HG02763 (cell line): ENCODE results near the gene SLBP.

Source experiments
- ATAC-seq: cut with Tn5 transposase; IDR thresholded peaks from one replicate; pipeline ENCODE4 v1.9.1; 2021; ENCODE audit warnings: mild to moderate bottlenecking, moderate library complexity; ENCODE audit not compliant: unreplicated experiment

The SLBP gene

DNA sequence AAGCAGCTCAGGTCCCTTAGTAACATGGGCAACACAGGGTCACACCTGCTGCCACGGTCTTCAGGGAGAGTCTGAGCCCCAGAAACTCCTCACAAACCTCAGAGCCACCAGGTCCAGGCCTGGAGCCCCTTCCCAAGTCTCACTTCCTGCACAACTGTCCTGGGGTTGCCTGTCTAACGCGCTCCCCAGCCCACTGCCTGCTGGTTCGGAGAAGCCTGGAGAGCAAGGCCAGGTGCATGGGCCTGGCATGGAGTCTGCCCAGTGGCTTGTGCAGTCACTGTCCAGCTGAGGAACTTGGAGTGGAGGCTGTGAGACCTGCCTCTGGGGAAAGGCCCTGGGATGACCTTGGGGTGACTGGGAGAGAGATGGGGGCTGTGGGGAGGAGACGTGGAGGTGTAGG, 56.0 kb downstream of the SLBP start:
- ATAC-seq = no peak

DNA sequence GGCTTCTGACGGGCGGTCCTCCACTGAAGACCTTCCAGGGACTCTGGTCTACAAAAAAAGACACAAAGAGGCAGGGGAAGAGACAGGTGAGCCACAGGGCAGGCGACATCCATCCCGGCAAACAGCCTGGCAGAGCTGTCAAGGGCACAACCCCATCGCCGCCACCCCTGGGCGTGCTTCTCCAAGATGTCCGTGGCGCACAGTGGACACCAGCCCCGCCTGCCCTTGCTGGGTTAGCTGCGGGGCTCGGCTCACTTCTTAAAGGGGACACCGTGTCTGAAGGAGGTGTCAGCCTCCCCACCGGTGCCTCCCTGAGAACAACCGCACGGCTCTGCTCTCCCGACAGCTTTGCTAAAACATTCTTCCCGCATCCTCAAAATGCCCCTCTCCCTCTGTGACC, 56.4 kb downstream of the SLBP start:
- ATAC-seq = no peak

DNA sequence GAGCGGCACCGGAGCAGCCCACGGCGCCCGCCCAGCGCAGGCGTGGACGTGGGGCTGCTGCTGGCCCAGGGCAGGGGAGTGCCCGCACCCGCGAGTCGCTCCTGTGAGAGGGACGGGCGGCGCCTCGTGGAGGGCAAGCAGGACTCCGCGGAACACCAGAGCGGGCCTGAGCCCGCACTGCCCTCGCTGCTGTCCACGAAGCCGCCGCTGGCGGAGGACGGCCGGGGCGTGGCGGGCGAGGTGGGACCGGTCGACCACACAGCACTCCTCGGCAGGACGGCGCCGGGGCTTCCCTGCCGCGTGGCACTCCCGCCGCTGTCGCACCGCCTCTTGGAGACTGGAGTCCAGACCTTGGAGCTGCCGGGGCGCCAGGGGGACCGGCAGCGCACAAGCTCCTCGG, 57.0 kb downstream of the SLBP start:
- ATAC-seq = no peak

DNA sequence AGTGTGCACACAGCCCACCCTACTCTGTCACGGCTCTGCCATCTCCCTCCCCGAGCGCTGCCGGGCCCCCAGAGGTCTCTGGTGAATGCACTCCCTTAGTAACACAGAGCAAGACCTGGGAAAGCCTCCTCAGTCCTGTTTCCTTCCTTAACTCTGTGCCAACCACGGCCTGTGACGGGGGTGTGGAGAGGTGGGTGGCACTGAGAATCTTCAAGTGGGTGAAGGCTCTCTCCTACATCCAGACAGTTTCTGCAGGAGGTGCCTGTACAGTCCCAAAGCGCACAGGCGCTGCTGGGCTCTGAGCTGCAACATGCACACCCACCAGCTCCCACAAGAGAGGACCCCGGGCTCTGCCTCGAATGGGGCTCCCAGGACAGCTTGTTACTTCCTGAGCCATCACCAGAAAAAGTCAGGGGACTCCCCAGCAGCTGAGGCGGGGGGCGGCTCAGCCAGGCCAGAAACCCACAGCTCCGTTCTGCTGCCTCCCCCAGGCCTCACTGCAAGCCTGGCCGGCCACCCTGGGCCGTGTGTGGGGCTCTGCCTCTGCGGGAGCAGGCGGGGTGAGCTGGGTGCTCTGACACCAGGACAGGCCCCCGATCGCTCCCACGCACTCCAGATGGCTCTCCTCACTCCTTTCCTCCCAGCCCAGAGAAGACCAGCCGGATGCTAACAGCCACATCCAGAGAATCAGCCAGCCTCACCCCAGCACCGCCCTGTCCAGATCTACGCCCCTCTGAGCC, 57.7 kb downstream of the SLBP start:
- ATAC-seq = no peak

DNA sequence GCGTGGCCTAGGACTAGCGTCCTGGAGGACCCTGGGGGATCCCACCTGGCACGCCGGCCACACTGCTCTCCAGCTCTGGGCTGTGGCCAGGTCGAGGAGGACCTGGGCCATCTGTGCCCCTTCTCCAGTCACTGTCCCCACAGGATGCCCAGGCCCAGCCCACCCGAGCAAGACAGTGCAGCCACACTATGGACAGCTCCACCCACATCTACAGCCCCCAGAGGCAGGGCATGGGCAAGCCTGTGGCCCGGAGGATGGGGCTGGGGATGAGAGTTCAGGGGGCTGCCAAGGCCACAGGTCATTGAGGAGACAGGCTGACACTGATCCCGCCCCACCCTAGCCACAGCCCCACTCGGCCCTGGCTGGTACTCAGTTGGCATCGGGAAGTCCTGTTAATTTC, 58.3 kb downstream of the SLBP start:
- no peak for ATAC-seq

DNA sequence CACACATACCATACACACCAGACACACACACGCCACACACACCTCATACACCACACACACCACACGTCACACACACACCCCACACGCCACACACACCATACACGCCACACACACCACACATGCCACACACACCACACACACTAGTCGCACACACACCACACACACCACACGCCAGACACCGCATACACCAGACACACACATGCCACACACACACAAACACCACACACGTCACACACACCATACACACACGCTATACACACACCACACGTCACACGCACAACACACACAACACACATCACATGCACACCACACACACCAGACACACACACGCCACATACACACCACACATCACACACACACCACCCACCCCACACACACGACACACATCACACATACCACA, 60.0 kb downstream of the SLBP start:
- ATAC-seq = no peak

DNA sequence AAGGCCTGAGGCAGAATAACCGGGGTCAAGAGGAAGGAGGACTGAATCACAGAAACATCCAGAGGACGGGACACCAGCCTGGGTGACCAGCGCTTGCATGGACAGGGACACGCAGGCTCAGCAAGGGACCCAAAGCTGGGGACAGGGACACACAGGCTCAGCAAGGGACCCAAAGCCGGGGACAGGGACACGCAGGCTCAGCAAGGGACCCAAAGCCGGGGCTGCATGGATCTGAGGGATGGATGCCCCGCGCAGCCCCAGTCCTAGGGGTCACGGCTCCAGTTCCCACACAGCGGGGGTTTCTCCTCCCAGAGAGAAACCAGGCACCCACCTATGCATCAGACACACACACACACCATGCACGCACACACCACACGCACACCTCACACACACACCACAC, 60.5 kb downstream of the SLBP start:
- no peak for ATAC-seq

DNA sequence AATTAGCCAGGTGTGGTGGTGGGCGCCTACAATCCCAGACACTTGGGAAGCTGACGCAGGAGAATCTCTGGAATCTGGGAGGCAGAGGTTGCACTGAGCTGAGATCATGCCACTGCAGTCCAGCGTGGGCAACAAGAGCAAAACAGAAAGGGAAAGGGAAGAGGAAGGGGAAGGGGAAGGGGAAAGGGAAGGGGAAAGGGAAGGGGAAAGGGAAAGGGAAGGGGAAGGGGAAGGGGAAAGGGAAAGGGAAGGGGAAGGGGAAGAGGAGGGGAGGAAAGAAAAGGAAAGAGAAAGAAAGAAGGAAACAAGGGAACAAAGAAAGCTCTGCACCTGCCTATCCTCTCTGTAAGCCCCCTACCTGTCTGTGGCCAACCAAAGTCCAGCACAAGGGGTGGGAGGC, 63.2 kb downstream of the SLBP start:
- no peak for ATAC-seq

DNA sequence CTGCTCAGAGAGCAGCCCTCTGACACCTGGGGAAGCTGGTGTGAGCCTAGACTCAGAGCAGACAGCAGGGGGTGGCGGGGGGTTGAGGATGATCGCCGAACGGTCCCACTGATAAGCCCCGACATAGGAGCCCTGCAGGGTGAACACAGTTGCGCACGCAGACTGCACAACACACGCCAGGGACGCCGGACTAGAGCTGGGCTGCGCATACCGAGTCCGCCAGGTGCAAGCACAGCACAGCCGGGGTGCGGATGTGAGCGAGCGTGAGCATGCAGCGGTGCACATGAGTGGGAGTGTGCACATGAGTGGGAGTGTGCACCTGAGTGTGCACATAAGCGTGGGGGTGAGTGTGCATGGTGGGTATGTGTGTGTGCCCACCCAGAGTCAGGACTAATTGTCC, 64.7 kb downstream of the SLBP start:
- ATAC-seq = no peak

DNA sequence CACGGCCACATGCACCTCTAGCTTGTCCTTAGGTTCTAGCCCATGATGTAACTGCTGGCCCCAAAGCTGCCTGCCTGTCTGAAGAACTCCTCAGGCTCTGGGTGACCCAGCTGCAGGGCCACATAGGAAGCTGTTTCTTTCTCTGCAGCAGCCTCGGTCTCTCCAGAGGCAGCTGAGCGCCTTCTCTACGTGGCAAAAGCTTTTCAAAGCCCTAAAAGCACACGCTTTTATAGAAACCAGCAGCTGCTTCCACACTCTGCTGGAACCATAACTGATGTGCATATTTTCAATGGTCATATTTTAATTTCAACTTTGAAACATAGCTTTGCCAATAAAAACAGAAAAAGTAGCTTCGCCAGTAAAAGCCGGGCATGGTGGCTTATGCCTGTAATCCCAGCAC, 65.4 kb downstream of the SLBP start:
- no peak for ATAC-seq

DNA sequence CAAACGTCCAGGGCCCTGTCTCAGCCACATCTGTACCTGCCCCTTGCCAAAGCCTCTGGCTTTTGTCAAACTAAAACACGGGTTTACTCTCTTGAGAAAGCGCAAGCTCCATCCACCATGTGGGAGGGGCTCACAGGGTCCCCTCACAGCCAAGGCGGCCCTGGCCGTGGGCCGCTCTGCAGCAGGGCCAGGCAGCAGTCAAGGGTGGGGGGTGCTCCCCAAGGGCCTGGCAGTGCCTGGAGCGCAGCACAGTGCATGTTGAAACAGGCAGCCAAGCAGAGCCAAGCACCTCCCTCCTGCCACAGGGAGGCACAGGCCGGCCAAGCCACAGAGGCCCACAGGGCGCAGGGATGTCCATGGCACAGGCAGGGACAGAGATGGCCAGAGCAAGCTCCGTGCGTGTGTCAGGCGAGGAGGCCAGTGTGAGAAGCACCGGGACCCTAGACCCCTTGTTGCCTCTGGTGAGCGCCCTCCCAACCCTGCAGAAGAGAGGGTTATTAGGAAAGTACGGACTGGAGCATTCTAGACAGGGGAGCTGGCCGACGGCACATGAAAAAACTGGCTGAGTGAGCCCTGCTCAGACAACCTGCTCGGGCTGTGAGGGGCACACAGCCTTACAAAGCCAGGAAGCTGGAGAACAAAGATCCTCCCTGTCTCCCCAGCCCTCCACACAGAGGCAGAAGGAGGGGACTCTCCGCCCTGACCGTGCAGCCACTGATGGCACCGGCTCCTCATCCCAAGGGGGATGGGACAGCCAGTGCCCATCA, 67.0 kb downstream of the SLBP start:
- ATAC-seq = no peak

DNA sequence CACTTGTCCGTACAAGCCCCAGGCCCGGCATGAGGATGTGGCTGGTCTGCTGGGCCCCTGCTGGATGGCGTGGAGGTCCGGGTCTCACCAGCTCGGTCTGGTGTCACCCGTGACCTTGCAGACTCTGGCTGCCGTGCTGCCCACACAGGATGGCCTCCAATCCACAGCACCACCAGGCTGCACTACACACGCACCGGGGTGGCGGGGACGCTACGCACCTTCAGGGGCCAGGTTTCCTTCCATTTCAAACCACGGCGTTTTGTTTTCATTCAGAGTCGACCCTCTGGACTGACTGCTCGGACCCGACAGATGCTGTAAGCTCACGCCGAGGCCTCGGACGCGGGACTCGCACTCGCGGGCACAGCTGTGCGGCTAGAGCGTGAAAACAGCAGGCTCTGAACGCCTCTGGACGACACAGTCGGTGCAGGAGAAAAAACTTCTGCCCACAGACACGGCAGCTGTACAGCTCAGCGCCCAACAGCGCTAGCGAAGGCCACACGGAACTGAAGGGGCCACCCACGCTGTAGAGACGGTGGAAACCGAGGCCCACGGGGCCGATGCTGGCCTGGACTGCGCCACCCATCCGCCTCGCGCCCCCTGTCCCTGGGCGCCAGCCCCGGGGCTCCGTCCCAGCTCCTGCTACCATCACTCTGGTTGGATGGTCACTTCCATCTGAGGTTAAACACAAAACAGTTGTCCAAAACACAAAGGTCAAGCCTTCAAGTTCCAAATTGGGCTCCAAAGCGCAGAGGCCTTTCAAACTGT, 68.0 kb downstream of the SLBP start:
- no peak for ATAC-seq
